ELF-1 (cell line): Measurements from ENCODE around the gene MAP2K5.
"Not testable (repeated sequence)": the region's sequence is repeated elsewhere in the genome, so short reads cannot be mapped to it uniquely, and the experiment has no call there.

Experiments
- DNase-seq: peaks from one replicate; pipeline ENCODE4 v3.0.0-alpha.2; 2016; ENCODE audit warnings: low read depth, low spot score

The MAP2K5 gene

GRCh38 chr15:67672834-67673233 lies 130.3 kb downstream of the MAP2K5 start:
- not testable (repeated sequence) for DNase-seq

- DNase-seq = no peak
Measured at GRCh38 chr15:67674983-67675382, 132.5 kb downstream of the MAP2K5 start.

- DNase-seq = no peak
Measured at GRCh38 chr15:67678089-67678488, 135.6 kb downstream of the MAP2K5 start.

- no peak for DNase-seq
Measured at GRCh38 chr15:67678993-67679392, 136.5 kb downstream of the MAP2K5 start.

- DNase-seq = no peak
Measured at GRCh38 chr15:67680641-67681040, 138.1 kb downstream of the MAP2K5 start.

- DNase-seq = no peak
Measured at GRCh38 chr15:67685008-67685599, 142.6 kb downstream of the MAP2K5 start.

- DNase-seq = no peak
Measured at GRCh38 chr15:67685716-67686115, 143.2 kb downstream of the MAP2K5 start.

- DNase-seq = no peak
Measured at GRCh38 chr15:67690936-67691335, 148.4 kb downstream of the MAP2K5 start.

- no peak for DNase-seq
Measured at GRCh38 chr15:67691450-67691849, 148.9 kb downstream of the MAP2K5 start.

GRCh38 chr15:67692573-67692972 lies 150.1 kb downstream of the MAP2K5 start:
- no peak for DNase-seq

- no peak for DNase-seq
Measured at GRCh38 chr15:67696087-67696486, 153.6 kb downstream of the MAP2K5 start.

- DNase-seq = no peak
Measured at GRCh38 chr15:67700023-67700422, 157.5 kb downstream of the MAP2K5 start.

- DNase-seq = no peak
Measured at GRCh38 chr15:67701669-67702068, 159.2 kb downstream of the MAP2K5 start.

GRCh38 chr15:67707520-67708283 lies 165.2 kb downstream of the MAP2K5 start:
- DNase-seq = peak; percentile 18

GRCh38 chr15:67708500-67708899 lies 166.0 kb downstream of the MAP2K5 start:
- no peak for DNase-seq

GRCh38 chr15:67715170-67715569 lies 172.7 kb downstream of the MAP2K5 start:
- no peak for DNase-seq

- DNase-seq = no peak
Measured at GRCh38 chr15:67716171-67716570, 173.7 kb downstream of the MAP2K5 start.

GRCh38 chr15:67717776-67718175 lies 175.3 kb downstream of the MAP2K5 start:
- no peak for DNase-seq

- DNase-seq = no peak
Measured at GRCh38 chr15:67719330-67719959, 176.9 kb downstream of the MAP2K5 start.

GRCh38 chr15:67720556-67721175 lies 178.2 kb downstream of the MAP2K5 start:
- no peak for DNase-seq

GRCh38 chr15:67722030-67722817 lies 179.7 kb downstream of the MAP2K5 start:
- DNase-seq = no peak
